ENCODE results near the gene SMIM29. TPM values are rescaled to one million over a fixed set of nuclear protein-coding genes. Genes with fewer than 3 reads are reported as not detected.

SMIM29 gene
- total and polyA plus RNA-seq, 2 donors (not counting 1 experiment from before 2014, with no cell fraction given), result 43.6 to 106 TPM

DNA sequence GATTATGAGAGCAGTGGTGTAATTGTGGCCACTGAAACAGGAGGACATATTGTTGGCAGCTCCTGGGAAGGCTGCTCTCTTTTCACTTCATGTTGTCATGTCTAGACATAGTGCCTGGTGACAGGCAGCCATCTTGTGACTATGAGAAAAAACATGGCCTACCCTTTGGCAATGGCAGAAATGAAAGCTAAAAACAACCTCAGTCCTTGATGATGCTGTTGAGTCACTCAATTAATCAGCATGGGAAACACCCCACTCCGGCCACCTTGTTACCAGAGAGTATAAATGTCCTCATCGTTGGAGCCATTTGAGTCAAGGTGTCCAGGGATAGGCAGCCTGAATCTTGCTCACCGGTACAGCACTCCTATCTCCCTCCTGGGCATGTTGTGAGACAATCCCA lies 43.3 kb downstream of the SMIM29 start:
- no peak for DNase-seq
- ChIA-PET POLR2A (no interaction called here), CTCF (interaction anchor here (0.6 to 1.6 kb wide), 4 partner anchors 10 to 451 kb away, joined by 3 to 7 read pairs (median 6); no protein-coding TSS in a partner anchor)
- Mint-ChIP-seq H3K27me3 (no peaks in the 10 kb centered on the region), H3K27ac (no peak overlapping the region), H3K9me3 (ENCODE audit: insufficient read depth) (no peaks in the 10 kb centered on the region), H3K4me3 (no peak overlapping the region), H3K4me1 (no peaks in the 10 kb centered on the region)
- Histone ChIP-seq H3K79me2 (ENCODE audit: control insufficient read depth, insufficient read depth, low read length) (no peaks in the 10 kb centered on the region), H3K9me3 (ENCODE audit: control extremely low read depth in 1 of 3, control insufficient read depth in 2 of 3, insufficient read depth in 1 of 3, low read length in 2 of 3) (no peaks in the 10 kb centered on the region), H4K20me1 (ENCODE audit: control insufficient read depth, insufficient read depth, low read length, poor library complexity, severe bottlenecking) (no peaks in the 10 kb centered on the region), H3K9ac (ENCODE audit: low read length) (no peak overlapping the region), H2AFZ (ENCODE audit: insufficient read depth, low read depth, low read length, poor library complexity, severe bottlenecking) (no peak overlapping the region), H3K4me3 (ENCODE audit: control extremely low read depth in 1 of 5, extremely low read depth in 1 of 5, insufficient read depth in 1 of 5, low read depth in 2 of 5, low read length in 4 of 5) (no peak overlapping the region), H3K4me1 (ENCODE audit: control insufficient read depth in 2 of 2, insufficient read depth in 2 of 2, low read length in 2 of 2) (no peaks in the 10 kb centered on the region), H3K27me3 (replicated peaks in 1 of 4; ENCODE audit: control extremely low read depth in 1 of 4, control insufficient read depth in 3 of 4, insufficient read depth in 4 of 4, low read length in 3 of 4) (no peaks in the 10 kb centered on the region), H3K4me2 (replicated peaks; ENCODE audit: low read depth, low read length, poor library complexity, severe bottlenecking) (no peak overlapping the region), H3K27ac (ENCODE audit: low read length in 2 of 2) (no peak overlapping the region), H3K36me3 (replicated peaks in 1 of 2; ENCODE audit: control extremely low read depth in 1 of 2, control insufficient read depth in 1 of 2, extremely low read depth in 1 of 2, insufficient read depth in 2 of 2, low read length in 1 of 2) (no peaks in the 10 kb centered on the region)
- no peak for TF ChIP-seq EZH2 (IDR thresholded peaks at IDR 0.05; ENCODE audit: borderline replicate concordance, insufficient read depth, low read depth, low read length, poor library complexity, severe bottlenecking)
- TF ChIP-seq, protein P1, sequence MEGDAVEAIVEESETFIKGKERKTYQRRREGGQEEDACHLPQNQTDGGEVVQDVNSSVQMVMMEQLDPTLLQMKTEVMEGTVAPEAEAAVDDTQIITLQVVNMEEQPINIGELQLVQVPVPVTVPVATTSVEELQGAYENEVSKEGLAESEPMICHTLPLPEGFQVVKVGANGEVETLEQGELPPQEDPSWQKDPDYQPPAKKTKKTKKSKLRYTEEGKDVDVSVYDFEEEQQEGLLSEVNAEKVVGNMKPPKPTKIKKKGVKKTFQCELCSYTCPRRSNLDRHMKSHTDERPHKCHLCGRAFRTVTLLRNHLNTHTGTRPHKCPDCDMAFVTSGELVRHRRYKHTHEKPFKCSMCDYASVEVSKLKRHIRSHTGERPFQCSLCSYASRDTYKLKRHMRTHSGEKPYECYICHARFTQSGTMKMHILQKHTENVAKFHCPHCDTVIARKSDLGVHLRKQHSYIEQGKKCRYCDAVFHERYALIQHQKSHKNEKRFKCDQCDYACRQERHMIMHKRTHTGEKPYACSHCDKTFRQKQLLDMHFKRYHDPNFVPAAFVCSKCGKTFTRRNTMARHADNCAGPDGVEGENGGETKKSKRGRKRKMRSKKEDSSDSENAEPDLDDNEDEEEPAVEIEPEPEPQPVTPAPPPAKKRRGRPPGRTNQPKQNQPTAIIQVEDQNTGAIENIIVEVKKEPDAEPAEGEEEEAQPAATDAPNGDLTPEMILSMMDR (IDR thresholded peaks at IDR 0.05), result no peak
- WGBS (ENCODE audit: insufficient coverage), result 100% methylated on average over 2 of the region's 3 CpGs
- ATAC-seq (ENCODE audit: low read depth), result no peak
- intact Hi-C loops (cut with micrococcal nuclease), result no loop called here

DNA sequence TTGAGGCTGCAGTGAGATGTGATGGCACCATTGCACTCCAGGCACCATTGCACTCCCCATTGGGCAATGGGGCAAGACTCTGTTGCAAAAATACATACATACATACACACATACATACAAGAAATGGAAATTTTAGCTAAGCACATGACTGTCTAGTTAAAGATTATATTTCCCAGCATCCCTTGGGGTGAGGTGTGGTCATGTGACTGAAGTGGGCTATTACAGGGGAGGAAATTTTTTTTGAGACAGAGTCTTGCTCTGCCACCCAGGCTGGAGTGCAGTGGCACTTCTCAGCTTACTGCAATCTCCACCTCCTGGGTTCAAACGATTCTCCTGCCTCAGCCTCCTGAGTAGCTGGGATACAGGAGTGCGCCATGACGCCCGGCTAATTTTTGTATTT lies 44.1 kb downstream of the SMIM29 start:
- no peak overlapping the region for H3K4me3 ChIP-seq (ENCODE audit: control extremely low read depth in 1 of 5, extremely low read depth in 1 of 5, insufficient read depth in 1 of 5, low read depth in 2 of 5, low read length in 4 of 5)
- ChIA-PET POLR2A (interaction anchor here (0.6 kb wide), 1 partner anchor 209 kb away, joined by 4 read pairs; no protein-coding TSS in a partner anchor), CTCF (interaction anchor here (0.5 kb wide), 1 partner anchor 18 kb away, joined by 3 read pairs; no protein-coding TSS in a partner anchor)
- no peak overlapping the region for H3K27ac ChIP-seq (ENCODE audit: low read length in 2 of 2)
- no peaks in the 10 kb centered on the region for H3K36me3 ChIP-seq (replicated peaks in 1 of 2; ENCODE audit: control extremely low read depth in 1 of 2, control insufficient read depth in 1 of 2, extremely low read depth in 1 of 2, insufficient read depth in 2 of 2, low read length in 1 of 2)
- H4K20me1 ChIP-seq (ENCODE audit: control insufficient read depth, insufficient read depth, low read length, poor library complexity, severe bottlenecking), result no peaks in the 10 kb centered on the region
- H3K9ac ChIP-seq (ENCODE audit: low read length), result no peak overlapping the region
- no peak overlapping the region for H2AFZ ChIP-seq (ENCODE audit: insufficient read depth, low read depth, low read length, poor library complexity, severe bottlenecking)
- Mint-ChIP-seq H3K27me3 (no peaks in the 10 kb centered on the region), H3K27ac (no peak overlapping the region), H3K9me3 (ENCODE audit: insufficient read depth) (no peaks in the 10 kb centered on the region), H3K4me3 (no peak overlapping the region), H3K4me1 (peaks cover 2% of the 10 kb centered on the region)
- intact Hi-C loops (cut with micrococcal nuclease), result no loop called here
- no peaks in the 10 kb centered on the region for H3K79me2 ChIP-seq (ENCODE audit: control insufficient read depth, insufficient read depth, low read length)
- WGBS (ENCODE audit: insufficient coverage), result no CpG with 5 or more reads among the region's 4 CpGs
- ATAC-seq (ENCODE audit: low read depth), result no peak
- DNase-seq, result no peak
- no peaks in the 10 kb centered on the region for H3K9me3 ChIP-seq (ENCODE audit: control extremely low read depth in 1 of 3, control insufficient read depth in 2 of 3, insufficient read depth in 1 of 3, low read length in 2 of 3)
- no peaks in the 10 kb centered on the region for H3K4me1 ChIP-seq (ENCODE audit: control insufficient read depth in 2 of 2, insufficient read depth in 2 of 2, low read length in 2 of 2)
- H3K4me2 ChIP-seq (replicated peaks; ENCODE audit: low read depth, low read length, poor library complexity, severe bottlenecking), result no peak overlapping the region
- no peak for TF ChIP-seq EZH2 (IDR thresholded peaks at IDR 0.05; ENCODE audit: borderline replicate concordance, insufficient read depth, low read depth, low read length, poor library complexity, severe bottlenecking)
- TF ChIP-seq, protein P1 (IDR thresholded peaks at IDR 0.05), result no peak
- no peaks in the 10 kb centered on the region for H3K27me3 ChIP-seq (replicated peaks in 1 of 4; ENCODE audit: control extremely low read depth in 1 of 4, control insufficient read depth in 3 of 4, insufficient read depth in 4 of 4, low read length in 3 of 4)
